AG04450 (cell line): ENCODE results near the gene CST9L. TPM values are rescaled to one million over a fixed set of nuclear protein-coding genes. Genes with fewer than 3 reads are reported as not detected.

Source experiments
- CTCF ChIA-PET: fragments of 300-600, 350-600 bp; formaldehyde crosslinking; extraction: SDS; loops from one replicate; lab custom pipeline; 2022; ENCODE audit warnings: antibody characterized with exemption, inconsistent platforms; lab: Charles Lee
- POLR2A ChIA-PET: fragments of 350-600 bp; formaldehyde crosslinking; extraction: SDS; loops from one replicate; lab custom pipeline; 2021; ENCODE audit warnings: antibody characterized with exemption, inconsistent platforms; lab: Yijun Ruan, JAX
- DNase-seq: peaks from one replicate; pipeline ENCODE4 v3.0.0-alpha.2; 2011; ENCODE audit warnings: low read depth, low spot score
- H3K27ac ChIP-seq: one replicate; pipeline ENCODE4 v1.5.1; 2012; ENCODE audit warnings: low read depth, low read length, control low read depth
- H3K27me3 ChIP-seq: one replicate; pipeline ENCODE4 v1.6.0; 2012; ENCODE audit warnings: low read length; ENCODE audit not compliant: control insufficient read depth, insufficient read depth
- H3K4me3 ChIP-seq: 2 replicates; pipeline ENCODE4 v1.5.1; 2011; ENCODE audit warnings: mild to moderate bottlenecking, low read depth, low read length, control low read depth
- H3K9me3 ChIP-seq: 2 replicates; pipeline ENCODE4 v1.5.1; 2012; ENCODE audit warnings: low read length; ENCODE audit not compliant: control insufficient read depth, insufficient read depth
- CTCF ChIP-seq: IDR thresholded peaks from 2 replicates; pipeline ENCODE4 v1.5.1; 2011; ENCODE audit warnings: low read depth, low read length, control low read depth, inconsistent platforms
- polyA plus RNA-seq: library from polyadenylated mRNA; depleted of rRNA; stranded (reverse); fragments of >200 nt; gene quantifications from 2 replicates; pipeline ENCODE4 v1.2.3, GENCODE V29; 2011

The CST9L gene
- polyA plus RNA-seq, 1 experiment, result not detected

- DNase-seq, result no peak
- Histone ChIP-seq H3K4me3 (no peak overlapping the region), H3K9me3 (no peaks in the 10 kb centered on the region), H3K27ac (no peak overlapping the region), H3K27me3 (peaks cover 2% of the 10 kb centered on the region)
- ChIA-PET POLR2A (no interaction called here), CTCF (no interaction called here)
- TF ChIP-seq CTCF, result no peak
Measured at GRCh38 chr20:23547613-23548012, 20.7 kb downstream of the CST9L start.

GRCh38 chr20:23546435-23547144 lies 21.7 kb downstream of the CST9L start:
- ChIA-PET POLR2A (no interaction called here), CTCF (no interaction called here)
- H3K27ac ChIP-seq, result no peak overlapping the region
- TF ChIP-seq CTCF, result no peak
- no peaks in the 10 kb centered on the region for H3K9me3 ChIP-seq
- H3K4me3 ChIP-seq, result no peak overlapping the region
- peaks cover 2% of the 10 kb centered on the region for H3K27me3 ChIP-seq
- no peak for DNase-seq

GRCh38 chr20:23544133-23544532 lies 24.2 kb downstream of the CST9L start:
- no peak overlapping the region for H3K4me3 ChIP-seq
- no peak for TF ChIP-seq CTCF
- no peak for DNase-seq
- POLR2A ChIA-PET, result no interaction called here
- H3K27me3 ChIP-seq, result peaks cover under 1% of the 10 kb centered on the region
- no peaks in the 10 kb centered on the region; the same call in 1 of the 2 replicates for H3K9me3 ChIP-seq
- CTCF ChIA-PET, result no interaction called here
- no peak overlapping the region for H3K27ac ChIP-seq

- Histone ChIP-seq H3K27me3 (no peaks in the 10 kb centered on the region), H3K27ac (no peak overlapping the region), H3K9me3 (no peaks in the 10 kb centered on the region; the same call in 1 of the 2 replicates), H3K4me3 (no peak overlapping the region)
- DNase-seq, result no peak
- ChIA-PET POLR2A (no interaction called here), CTCF (no interaction called here)
- TF ChIP-seq CTCF, result no peak
Measured at GRCh38 chr20:23542801-23543200, 25.5 kb downstream of the CST9L start.

GRCh38 chr20:23541776-23542175 lies 26.5 kb downstream of the CST9L start:
- Histone ChIP-seq H3K9me3 (no peaks in the 10 kb centered on the region; the same call in 1 of the 2 replicates), H3K27me3 (no peaks in the 10 kb centered on the region), H3K4me3 (no peak overlapping the region), H3K27ac (no peak overlapping the region)
- DNase-seq, result no peak
- ChIA-PET POLR2A (no interaction called here), CTCF (no interaction called here)
- no peak for TF ChIP-seq CTCF
